Glutamatergic neuron (in vitro differentiated cells): ENCODE measurements around the gene CBX6. TPM values are rescaled to one million over a fixed set of nuclear protein-coding genes. Genes with fewer than 3 reads are reported as not detected.

Source experiments
- DNase-seq: peaks from one replicate; pipeline ENCODE4 v3.0.0; 2022
- H3K27ac Mint-ChIP-seq: one replicate; pipeline ENCODE4 v1.8.0; 2020; ENCODE audit warnings: mild to moderate bottlenecking, mixed read lengths, inconsistent platforms; ENCODE audit not compliant: unreplicated experiment
- H3K27me3 Mint-ChIP-seq: one replicate; pipeline ENCODE4 v1.8.0; 2020; ENCODE audit warnings: mild to moderate bottlenecking, moderate library complexity, mixed read lengths, inconsistent platforms; ENCODE audit not compliant: unreplicated experiment
- H3K36me3 Mint-ChIP-seq: one replicate; pipeline ENCODE4 v1.8.0; 2020; ENCODE audit warnings: mild to moderate bottlenecking, mixed read lengths, inconsistent platforms; ENCODE audit not compliant: unreplicated experiment
- H3K4me1 Mint-ChIP-seq: one replicate; pipeline ENCODE4 v1.8.0; 2020; ENCODE audit warnings: mild to moderate bottlenecking, low read depth, mixed read lengths, inconsistent platforms; ENCODE audit not compliant: unreplicated experiment
- H3K4me3 Mint-ChIP-seq: one replicate; pipeline ENCODE4 v1.8.0; 2020; ENCODE audit warnings: mild to moderate bottlenecking, mixed read lengths, inconsistent platforms; ENCODE audit not compliant: unreplicated experiment
- H3K9me3 Mint-ChIP-seq: one replicate; pipeline ENCODE4 v1.8.0; 2020; ENCODE audit warnings: mild to moderate bottlenecking, moderate library complexity, mixed read lengths, inconsistent platforms; ENCODE audit not compliant: unreplicated experiment
- total RNA-seq: library from RNA; stranded (reverse); fragmentation: NEBNext Ultra II Directional; extraction: Animal tissue kit (Norgen Biotek cat#: 25700); gene quantifications from one replicate; pipeline ENCODE4 v1.2.1, GENCODE V29; 2021; ENCODE audit not compliant: unreplicated experiment
- TF ChIP-seq, protein P1 (sequence below): fragments of 200-600 bp; sonication (generic); IDR thresholded peaks from one replicate; pipeline ENCODE4 v1.5.0; 2021; ENCODE audit not compliant: partially characterized antibody, unreplicated experiment

The CBX6 gene
- total RNA-seq, 1 donor from 2014 or later, result 27.6 TPM

DNA sequence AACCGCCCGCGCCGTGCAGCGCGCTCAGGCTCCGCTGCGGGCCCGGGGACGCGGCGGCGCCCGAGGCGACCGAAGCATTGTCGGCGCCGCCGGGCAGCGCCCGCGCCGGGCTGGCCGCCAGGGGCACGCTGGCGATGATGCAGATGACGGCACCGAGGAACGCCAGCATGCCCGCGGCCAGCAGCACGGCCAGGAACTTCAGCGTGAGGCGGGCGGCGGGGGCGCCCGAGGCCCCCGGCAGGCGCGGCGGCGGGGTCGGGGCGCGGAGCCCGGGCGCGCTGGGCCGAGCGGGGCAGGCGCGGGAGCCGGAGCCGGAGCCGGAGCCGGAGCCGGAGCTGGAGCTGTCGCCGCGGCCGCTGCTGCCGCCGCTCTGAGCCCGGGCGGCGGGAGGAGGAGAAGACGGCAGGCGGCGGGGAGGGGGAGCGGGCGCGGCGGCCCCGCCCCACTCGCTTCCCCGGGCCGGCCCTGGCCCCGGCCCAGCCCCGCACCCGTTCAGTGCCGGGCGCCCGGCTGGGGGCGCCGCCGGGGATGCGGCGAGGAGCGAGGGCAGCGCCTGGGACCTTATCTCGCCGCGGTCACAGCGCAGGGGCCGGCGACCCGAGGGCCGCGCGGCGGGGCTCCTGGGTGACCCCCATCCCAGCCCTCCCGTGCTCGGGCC is 28.2 kb downstream of the CBX6 start, which contains the start of gene NPTXR:
Gene NPTXR, minus strand, starts transcription at position 372 of the 658 bp plus-strand sequence.
- Mint-ChIP-seq H3K27me3 (peaks cover 23% of the 10 kb centered on the region), H3K4me3 (peak within 1 kb of the TSS; percentile 86), H3K36me3 (no peaks in the 10 kb centered on the region), H3K9me3 (peaks cover 10% of the 10 kb centered on the region), H3K27ac (peak within 1 kb of the TSS; percentile 60), H3K4me1 (peaks cover 10% of the 10 kb centered on the region)
- TF ChIP-seq, protein P1, sequence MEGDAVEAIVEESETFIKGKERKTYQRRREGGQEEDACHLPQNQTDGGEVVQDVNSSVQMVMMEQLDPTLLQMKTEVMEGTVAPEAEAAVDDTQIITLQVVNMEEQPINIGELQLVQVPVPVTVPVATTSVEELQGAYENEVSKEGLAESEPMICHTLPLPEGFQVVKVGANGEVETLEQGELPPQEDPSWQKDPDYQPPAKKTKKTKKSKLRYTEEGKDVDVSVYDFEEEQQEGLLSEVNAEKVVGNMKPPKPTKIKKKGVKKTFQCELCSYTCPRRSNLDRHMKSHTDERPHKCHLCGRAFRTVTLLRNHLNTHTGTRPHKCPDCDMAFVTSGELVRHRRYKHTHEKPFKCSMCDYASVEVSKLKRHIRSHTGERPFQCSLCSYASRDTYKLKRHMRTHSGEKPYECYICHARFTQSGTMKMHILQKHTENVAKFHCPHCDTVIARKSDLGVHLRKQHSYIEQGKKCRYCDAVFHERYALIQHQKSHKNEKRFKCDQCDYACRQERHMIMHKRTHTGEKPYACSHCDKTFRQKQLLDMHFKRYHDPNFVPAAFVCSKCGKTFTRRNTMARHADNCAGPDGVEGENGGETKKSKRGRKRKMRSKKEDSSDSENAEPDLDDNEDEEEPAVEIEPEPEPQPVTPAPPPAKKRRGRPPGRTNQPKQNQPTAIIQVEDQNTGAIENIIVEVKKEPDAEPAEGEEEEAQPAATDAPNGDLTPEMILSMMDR, result no peak
- peak; percentile 73 for DNase-seq

DNA sequence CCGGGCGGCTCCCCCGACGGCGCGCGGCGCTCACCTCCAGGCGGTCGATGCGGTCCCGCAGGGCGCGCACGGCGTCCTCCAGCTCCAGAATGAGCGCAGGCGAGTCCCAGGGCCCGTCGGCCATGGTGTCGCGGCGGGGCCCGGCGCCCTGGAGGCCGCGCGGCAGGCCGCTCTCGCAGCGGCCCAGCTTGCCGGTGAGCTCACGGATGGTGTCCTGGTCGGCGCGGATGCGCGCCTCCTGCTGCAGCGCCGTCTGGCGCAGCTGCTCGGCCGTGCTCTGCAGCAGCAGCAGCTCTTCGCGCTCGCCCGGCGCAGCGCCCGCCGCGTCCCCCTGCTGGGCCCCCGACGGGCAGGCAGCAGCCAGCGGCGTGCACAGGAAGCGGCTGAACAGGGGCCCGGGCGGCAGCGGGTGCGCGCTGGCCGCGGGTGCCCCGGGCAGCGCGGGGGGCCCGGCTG is 28.8 kb downstream of the CBX6 start:
- Mint-ChIP-seq H3K9me3 (peaks cover 10% of the 10 kb centered on the region), H3K4me3 (no peak overlapping the region)
- TF ChIP-seq, protein P1, result peak; percentile 27

DNA sequence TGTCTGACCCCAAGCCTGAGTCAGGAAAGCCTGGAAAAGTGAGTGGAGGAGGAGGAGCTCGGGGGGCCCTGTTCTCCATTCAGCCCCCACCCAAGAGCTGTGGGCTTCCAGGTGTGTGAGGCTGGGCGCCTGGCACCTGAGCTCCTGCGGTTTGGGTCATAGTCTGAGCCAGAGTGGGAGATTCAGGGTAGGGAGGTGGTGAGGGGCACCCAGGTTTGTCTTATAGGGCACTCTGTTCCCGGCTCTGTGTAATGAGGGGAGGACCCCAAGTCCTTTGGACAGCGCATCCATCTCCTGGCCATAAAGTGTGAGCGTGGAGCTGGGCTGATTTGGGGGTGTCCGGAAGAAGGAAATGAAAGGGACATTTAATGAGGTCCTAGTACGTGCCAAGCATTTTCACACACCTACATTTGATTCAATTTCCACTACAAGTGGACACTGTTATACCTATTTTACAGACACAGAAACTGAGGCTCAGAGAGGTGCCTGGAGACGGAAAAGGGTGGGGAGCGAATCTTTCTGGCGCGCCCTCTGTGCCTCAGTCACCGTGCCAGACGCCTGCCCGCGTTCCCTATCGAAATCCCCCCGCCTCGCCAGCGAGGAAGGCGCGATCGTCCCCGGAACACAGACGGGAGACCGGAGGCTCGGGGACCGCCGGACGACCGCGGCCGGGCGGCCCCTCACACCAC is 29.4 kb downstream of the CBX6 start:
- H3K27ac Mint-ChIP-seq, result peak overlapping the region; percentile 60
- DNase-seq, result no peak
- H3K9me3 Mint-ChIP-seq, result peaks cover 10% of the 10 kb centered on the region
- H3K4me1 Mint-ChIP-seq, result peaks cover 10% of the 10 kb centered on the region
- no peaks in the 10 kb centered on the region for H3K36me3 Mint-ChIP-seq
- peak overlapping the region; percentile 86 for H3K4me3 Mint-ChIP-seq
- TF ChIP-seq, protein P1, result no peak
- peaks cover 22% of the 10 kb centered on the region for H3K27me3 Mint-ChIP-seq

More for the DNA sequence above, 28.8 kb downstream of the CBX6 start:
- Mint-ChIP-seq H3K4me1 (peaks cover 10% of the 10 kb centered on the region), H3K27ac (no peak overlapping the region), H3K27me3 (peaks cover 23% of the 10 kb centered on the region), H3K36me3 (no peaks in the 10 kb centered on the region)
- DNase-seq, result peak; percentile 80

DNA sequence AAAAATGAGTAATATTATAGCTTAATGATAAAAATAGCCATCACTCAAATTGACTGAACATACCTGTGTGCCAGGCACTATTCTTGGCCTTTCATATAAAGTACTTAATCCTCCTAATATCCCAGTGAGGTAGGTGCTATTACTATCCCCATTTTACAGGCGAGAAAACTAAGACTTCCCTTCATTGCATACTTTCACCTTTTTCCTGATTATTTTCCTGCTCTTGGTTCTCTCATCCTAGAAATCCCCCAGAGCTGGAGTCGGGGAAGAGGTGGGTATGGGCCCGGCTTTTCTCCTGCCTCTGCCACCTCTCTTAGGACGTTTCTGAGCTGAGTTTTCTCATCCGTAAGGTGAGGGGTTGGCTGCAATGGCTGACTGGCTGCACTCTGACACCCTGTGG is 30.4 kb downstream of the CBX6 start:
- TF ChIP-seq, protein P1, result no peak
- peaks cover 20% of the 10 kb centered on the region for H3K27me3 Mint-ChIP-seq
- peaks cover 10% of the 10 kb centered on the region for H3K9me3 Mint-ChIP-seq
- no peak overlapping the region for H3K27ac Mint-ChIP-seq
- no peaks in the 10 kb centered on the region for H3K36me3 Mint-ChIP-seq
- DNase-seq, result no peak
- H3K4me1 Mint-ChIP-seq, result peaks cover 10% of the 10 kb centered on the region
- no peak overlapping the region for H3K4me3 Mint-ChIP-seq

DNA sequence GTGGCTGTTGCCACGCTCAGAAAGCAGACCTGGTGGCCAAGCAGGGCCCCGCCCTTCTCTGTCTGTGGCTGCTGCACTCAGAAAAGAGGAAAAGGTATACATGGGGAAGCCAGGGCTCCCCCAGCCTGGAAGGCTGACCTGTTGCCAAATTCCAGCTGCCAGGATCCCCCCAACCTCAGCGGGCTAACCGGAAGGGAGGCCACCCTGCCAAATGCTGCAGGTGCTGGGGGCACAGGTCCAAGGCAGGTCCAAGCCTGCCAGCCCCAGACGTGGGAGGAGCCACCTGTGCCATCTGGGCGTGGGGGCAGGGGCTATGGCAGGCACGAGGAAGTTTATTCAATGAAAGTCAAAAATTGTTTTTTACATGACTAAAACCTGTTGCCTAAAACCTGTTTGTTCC is 30.8 kb downstream of the CBX6 start:
- no peak overlapping the region for H3K27ac Mint-ChIP-seq
- H3K4me1 Mint-ChIP-seq, result peaks cover 10% of the 10 kb centered on the region
- H3K4me3 Mint-ChIP-seq, result no peak overlapping the region
- H3K9me3 Mint-ChIP-seq, result peaks cover 10% of the 10 kb centered on the region
- TF ChIP-seq, protein P1, result no peak
- no peaks in the 10 kb centered on the region for H3K36me3 Mint-ChIP-seq
- DNase-seq, result no peak
- peaks cover 20% of the 10 kb centered on the region for H3K27me3 Mint-ChIP-seq
